Eye (tissue), 1 donor: ENCODE measurements around the gene RASL10A.

ENCODE experiments used
- DNase-seq: peaks from one replicate; pipeline ENCODE4 v3.0.0-alpha.2; 2015

The RASL10A gene

DNA sequence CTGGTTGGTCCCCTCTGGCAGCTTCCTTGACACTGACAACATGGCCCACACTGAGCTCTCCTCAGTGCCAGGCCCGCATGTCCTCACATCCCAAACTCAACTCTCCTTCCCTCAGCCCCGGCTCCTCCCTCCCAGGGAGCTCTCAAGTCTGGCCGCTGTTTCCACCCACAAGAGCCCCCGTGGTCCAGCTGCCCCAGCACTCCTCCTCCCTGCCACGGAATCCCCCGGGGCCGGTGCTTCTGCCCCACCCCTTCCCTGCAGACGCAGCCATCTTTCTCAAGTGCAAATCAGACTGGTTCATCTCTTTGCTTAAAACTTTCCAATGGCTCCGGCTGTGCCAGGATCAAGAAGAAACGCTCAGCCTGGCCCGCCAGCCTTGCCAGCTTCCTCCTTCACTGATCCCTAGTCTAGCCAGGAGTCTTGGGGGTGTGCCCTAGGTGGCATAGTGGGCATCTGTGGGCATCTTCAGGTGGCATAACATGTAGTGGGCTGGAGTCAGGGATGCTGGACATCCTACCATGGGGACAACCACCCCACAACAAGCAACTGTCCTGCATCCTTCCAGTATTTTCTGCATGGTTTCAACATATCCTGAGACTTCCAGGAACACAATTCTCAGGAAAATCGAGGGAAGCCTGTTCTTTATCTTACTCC, 22.3 kb upstream of the RASL10A start:
- no peak for DNase-seq

DNA sequence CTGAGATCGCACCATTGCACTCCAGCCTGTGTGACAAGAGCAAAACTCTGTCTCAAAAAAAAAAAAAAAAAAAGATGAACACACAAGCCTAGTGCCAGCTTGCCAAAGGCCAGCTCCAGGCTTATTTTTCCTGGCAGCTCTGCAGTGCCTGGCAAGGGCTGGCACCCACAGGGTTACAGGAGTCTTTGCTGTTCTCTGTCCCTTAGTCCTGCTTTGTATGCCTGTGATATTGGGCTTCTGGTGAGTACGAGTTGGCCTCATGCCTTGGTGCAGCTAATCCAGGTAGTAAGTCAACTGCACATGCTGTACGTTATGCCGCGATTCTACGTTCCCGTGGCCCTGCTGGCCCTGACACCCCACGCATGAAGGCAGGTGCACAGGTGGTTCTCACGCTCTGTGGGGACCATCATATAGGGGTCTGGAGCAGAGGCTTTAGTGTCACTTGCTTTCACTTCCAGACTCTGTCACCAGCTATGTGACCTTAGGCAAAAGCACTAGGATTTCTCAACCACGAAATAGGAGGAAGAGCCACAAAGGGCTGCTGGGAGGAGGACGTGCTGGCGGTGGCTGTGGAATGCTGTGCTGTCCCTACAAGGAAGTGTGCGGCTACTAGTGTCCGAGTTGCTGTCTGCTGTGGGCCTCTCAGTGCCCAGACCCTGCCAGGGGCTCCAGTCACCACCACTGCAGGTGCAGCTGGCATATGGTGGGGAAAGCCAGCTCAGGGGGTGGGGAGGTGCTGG, 21.4 kb upstream of the RASL10A start:
- DNase-seq, result no peak

DNA sequence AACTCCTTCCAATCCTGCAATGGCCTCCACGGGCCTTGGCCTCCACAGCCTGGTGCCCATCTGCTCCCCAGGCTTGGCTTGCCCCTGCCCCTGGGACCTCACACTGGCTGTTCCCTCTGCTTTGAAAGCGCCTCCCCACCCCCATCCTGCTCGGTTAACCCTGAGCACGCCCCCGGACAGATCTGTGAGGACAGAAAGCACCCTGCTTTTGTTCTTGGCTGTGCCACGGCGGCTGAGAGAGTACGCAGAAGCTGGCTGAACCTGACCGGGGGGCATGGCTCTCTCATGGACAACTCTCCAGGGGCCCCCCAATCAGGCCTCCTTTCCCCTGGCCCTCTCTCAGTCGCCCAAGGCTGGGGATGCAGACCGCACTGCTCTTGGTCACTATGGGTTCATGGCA, 20.2 kb upstream of the RASL10A start:
- no peak for DNase-seq

DNA sequence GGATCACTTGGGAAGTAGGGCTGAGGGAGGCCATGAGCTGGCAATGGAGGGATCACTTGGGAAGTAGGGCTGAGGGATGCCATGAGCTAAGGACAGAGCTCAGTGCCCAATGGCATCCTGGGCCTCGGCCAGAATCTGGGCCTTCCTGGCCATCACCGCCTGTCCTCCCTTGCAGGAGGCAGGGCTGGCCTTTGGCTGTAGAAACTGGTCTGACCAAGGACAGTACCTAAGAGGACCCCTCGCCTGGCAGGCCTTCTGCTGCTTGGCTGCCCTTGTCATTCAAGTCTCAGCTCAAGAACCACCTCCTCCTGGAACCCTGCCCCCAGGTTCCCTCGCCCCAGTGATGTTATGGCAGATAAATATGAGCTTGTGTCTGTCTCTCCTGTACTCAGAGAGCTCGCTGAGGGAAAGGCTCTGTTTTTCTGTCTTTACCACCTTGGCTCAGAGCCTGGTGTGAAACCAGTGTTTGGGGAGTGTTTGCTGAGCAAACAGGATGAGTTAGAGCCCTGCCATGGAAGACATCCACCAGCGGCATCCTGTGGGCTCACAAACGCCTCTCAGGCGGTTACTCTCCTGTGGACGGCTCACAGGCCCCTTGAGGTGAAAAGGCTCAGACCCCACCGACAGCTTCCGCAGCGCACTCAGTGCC, 19.3 kb upstream of the RASL10A start:
- DNase-seq, result no peak

DNA sequence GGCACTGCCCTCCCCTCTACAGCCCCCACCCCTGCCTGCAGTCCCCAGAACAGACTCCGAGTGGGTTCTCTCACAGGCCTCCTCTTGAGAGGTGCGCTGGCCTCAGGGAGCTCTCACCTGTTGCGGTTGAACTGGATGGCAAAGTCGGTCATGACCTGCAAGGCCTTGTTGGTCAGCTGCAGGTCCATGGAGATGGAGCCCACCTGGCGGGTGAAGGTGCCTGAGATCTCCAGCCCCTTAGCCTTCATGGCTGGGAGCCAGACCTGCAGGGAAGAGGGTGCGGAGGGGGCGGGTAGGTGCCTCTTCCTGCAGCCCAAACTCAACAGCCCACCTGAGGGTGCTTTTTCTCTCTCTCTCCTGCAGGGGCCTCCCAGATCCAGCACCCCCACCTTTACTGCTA, 18.7 kb upstream of the RASL10A start:
- no peak for DNase-seq

DNA sequence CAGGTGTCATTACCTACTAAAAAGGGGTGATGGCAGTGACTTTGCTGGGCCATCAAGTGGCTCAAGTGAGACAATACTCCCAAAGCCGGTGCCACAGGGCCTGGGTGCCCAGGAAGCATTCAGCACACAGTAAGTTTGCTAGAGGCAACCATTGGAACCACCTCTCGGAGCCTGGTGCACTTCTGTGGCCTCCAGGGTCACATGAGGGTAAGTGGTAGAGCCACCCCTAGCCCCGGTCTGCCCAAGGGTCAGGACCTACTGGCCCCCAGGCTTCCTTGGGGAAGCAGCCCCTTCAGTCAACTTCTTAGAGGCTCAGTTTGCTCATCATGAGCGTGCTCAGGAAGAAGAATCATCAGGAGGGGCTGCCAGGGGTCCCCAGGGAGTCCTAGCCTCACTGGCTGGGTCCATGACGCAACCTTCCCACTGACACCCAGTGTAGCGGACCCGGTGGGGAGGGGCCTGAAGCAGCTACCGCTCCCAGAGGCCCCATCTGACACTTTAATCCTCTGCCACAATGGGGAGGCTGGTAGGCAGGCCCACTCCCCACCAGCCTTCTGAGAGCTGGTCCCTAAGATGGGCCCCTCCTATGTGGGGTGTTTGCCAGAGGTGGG, 17.5 kb upstream of the RASL10A start:
- DNase-seq, result no peak

DNA sequence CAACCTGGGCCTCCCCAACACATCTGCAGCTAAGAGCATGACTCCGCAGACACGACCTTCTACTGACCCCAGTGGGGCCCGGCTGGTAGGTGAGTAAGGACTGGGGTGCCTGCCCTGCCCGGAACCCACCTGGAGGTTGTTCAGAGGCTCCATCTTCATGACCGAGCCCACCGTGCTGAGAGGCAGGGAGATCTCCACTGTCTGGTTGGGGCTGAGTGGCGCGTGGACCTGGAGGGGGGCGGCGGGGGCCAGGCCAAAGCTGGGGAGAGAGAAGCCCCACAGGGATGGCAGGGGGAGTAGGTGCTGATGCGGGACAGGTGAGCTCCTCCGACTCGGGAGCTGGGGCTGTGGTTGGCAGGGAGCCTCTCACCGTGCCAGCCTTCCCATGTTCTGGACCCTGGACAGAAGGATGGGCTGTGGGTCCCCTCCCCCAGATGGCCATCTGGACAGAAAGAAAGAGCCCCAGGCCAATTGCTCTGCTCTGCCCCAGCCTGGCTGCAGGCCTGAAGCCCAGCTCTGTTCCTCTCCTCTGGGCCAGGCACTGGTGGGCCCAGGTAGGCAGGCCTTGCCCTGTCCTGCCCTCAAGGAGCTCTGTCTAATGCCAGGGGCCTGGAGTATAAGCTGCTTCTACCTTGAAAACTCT, 16.3 kb upstream of the RASL10A start:
- DNase-seq, result no peak

DNA sequence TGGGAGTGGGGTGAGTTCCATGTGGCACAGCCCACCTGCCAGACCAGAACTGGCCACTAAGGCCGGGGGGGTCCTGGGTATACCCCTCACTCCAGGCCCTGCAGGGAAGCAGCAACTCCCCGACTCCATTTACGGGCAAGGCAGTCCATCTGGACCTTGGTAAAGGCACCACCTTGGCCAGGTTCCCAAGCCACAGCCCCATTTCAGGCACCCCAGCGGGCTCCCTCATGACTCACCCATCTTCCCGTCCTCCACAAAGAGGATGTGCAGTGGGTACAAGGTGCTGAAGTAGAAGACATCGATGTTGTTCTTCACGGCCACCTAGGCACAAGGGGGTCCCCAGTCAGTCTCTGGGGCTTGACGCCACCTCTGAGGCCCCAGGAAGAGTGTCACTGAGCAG, 15.7 kb upstream of the RASL10A start:
- DNase-seq, result no peak

DNA sequence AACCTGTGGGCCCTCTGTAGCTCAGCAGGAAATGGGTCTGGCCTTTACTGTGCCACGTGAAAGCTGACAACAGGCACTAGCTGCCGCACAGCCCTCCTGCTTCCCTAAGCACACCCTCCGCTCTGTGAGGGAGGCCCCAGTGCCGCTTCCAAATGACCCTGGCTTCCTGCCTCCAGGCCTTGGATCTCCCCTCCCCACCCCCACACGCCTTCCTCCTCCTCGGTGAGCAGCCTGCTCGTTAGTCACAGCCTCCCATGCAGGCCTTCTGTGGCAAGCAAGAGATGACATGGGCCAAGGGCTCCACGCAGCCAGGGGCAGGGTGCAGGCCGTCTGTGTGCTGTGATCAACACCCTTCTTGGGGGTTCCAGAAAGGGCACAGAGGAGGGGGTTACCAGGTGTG, 15.3 kb upstream of the RASL10A start:
- DNase-seq, result no peak

DNA sequence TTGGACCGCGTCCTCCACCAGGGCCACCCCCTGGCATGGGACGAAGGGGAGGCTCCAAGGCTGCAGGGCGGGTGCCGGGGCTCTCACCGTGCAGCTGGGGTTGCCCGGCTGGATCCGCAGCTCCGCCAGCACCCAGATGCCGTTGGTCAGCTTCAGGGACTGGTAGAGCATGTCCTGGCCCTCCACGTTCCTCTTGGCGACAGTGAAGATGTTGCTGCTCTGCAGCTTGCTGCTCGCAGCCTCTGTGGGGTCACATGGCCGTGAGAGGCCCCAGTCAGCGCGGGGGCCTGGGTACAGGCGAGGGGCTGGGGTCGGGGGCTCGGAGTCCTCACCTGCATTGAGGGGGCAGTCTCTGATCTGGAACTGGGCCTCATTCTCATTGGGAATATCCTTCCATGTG, 14.8 kb upstream of the RASL10A start:
- DNase-seq, result no peak

DNA sequence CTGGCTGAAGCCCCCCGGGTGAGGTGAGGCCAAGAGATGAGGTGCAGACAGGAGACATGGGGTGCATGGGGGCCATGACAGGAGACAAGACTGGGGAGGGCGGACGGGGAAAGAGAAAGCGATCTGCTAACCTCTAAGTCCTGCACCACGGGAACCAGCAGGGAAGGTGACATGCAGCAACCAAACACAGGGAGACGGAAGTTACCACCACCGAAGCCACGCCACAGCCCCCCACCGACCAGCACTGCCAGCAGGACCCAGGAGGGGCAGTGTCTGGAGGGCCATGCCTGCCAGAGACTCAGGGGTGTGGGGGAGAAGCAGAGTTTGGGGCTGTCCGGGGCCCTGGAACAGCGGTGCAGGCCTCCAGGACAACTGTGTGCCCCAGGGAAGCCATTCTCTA, 14.1 kb upstream of the RASL10A start:
- no peak for DNase-seq

DNA sequence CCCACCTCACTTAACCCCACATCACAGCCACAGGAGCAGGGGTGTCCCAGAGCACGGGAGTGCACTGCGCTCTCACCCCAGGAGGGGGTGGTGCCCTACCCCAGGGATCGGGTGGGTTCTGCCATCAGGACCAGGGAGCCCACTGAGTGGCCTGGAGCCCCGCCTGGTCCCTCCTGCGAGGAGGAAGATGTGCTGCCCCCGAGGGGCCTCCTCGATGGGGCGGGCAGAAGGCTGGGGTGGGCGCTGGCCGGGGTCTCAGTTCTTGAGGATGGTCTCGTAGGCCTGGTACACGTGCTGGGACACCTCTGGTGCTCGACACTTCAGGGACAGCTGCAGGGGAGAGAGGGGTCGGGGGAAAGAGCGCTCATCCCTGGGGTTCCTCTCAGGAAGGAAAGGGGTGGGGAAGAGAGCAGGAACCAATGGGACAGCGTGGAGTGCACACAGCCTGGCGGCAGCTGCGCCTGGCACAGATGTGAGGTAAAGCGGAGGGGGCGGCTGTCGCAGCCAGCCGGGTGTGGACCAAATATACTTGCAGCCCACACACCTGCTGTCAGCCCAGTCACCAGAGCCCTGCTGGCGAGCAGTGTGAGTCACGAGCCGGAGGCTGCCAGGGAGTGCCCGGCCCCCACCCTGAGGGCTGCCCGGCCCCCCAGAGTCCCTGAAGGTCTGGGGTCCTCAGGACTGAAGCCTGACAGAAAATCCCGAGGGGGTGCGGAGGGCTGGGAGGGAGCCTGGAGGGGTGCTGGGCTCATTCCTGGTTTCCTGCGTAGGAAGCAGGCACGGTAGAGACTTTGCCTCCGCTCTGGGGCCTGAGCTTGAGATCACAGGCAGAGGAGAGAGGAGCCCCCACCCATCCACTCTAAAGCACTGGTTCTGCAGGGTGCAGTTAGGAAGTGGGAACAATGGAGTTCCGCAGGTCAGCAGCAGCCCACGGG, 13.3 kb upstream of the RASL10A start:
- no peak for DNase-seq

DNA sequence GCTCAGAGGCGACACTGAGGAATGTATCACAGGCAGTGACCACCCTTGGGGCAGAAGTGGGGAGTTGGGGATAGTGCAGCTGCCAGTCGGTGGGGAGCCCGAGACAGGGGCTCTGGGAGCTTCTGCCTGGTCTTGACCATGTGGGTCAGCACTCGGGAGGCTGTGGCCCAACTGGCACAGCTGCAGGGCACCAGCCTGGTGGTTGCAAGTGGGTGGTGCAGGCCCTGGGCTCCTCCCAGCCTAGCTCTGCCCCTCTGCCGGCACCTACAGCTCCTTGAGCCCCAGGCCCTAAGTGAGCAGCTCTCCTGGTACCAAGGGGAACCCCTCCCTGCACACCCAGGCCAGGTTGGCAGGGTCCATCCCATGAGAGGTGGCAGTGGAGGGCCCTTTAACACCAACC, 12.6 kb upstream of the RASL10A start:
- no peak for DNase-seq

DNA sequence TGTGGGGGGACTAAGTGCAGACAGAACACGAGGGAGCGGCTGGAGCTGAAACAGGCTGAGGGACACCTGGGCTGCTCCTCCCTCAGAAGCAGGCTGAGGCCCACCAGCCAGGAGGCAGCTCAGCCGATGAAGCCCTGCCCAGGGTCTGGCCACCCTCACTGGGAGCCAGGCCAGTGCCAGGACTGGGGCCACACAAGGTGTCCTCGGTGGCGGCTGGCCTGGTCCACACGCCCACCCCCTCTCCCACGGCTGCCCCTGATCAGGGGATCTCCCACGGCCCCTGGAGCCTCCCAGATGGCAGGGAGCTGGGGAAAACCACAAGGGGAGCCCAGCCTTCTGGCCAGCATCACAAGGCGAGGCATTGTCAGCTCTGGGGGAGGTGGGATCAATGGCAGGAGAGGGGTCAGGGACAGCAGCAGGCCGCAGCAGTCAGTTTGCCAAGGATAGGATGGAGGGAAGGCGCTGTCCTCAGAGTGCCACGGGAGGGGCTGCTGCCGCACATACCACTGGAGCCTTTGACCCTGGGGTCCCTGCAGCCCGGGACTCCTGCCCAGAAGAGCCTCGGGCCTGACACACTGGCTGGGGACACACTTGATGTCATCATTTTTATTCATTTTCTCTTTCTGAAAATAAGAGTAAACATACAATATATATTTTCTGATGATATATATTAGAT, 11.7 kb upstream of the RASL10A start:
- no peak for DNase-seq

DNA sequence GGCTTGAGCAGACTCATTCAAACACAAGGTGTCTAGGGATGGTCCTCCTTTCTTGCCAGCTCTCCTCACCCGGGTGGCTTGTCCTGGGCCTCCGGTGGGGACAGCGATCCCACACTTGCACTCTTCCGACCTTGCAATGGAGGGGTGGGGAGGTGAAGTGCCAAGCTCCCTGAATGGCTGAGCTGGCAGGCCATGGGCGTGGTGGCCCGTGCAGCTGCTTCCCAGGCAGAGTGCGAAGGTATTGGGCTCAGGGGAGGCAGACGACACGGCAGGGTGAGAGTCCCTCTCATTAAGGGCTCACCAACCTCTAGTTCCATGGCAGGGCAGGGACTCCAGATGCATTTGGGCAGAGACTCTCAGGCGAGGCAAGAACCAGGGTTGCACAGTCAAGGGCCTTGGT, 11.0 kb upstream of the RASL10A start:
- no peak for DNase-seq

DNA sequence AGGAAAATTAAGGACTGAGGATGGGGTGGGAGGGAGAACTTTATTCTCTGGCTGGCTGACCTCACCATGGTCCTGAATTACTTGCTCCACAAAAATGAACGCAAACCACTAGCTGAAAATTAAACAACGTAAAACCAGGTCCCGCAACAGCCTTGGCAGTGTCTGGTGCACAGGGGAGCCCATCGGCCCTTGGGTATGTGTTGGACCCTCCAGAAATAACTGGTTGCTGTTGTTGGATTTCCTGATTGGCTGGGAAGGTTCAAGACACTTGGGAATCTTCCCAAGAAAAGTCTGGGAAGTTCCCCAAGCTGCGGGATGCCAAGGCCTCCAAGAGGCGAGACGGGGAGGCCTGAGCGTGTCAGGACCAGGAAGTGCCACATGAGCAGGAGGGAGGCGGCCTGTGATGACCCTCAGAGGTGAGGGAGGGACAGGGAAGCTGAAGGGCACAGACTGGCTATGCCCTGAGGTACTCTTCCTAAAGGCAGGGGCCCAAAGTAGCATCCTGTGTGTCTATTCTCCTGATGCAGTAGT, 10.4 kb upstream of the RASL10A start:
- DNase-seq, result no peak

DNA sequence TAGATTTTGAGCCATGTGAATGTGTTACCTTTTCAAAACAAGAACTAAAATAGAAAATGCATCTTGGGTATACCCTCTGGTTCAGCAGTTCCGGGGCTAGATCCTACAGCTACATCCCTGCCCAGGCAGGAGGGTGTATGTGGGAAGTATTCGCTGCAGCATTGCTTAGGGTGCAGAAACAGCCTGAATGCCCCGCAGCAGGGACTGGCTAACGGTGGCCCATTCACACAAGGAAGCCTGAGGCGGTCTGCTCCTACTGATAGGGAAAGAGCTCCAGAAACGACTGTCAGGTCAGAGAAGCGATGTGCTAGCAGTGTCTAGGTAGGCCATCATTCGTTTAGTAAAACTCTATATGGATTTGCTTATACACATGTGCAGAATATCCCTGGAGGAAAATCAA, 9.9 kb upstream of the RASL10A start:
- no peak for DNase-seq

DNA sequence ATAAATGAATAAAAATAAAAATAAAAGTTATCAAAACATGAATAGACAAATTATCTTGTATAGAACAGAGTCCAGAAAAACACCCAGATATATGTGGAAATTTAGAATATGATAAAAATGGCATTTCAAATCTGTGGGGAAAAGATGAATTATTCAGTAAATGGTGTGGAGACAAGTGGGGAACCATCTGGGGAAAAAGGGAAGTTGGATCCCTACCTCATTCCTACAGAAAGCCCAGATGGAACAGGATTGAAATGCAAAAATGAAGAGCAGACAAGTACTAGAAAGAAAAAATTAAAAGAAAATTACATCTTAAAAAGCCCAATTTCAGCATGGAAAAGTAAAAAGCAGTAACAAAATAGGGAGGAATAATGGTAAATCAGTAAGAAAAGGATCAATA, 8.1 kb upstream of the RASL10A start:
- DNase-seq, result no peak

DNA sequence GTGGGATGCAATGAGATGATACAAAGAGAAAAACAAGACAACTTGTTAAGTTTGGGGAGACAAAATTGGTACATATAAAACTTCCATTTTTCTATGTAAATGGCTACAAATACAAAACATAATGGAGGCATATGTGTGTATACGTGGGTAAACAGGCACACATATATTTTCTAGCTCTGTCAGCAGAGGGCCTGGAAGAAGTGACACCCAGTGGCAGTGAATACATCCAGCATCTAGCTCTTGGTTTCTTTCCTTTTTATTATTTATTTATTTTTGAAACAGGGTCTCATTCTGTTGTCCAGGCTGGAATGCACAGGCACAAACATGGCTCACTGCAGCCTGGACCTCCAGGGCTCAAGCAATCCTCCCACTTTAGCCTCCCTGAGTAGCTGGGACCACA, 5.0 kb upstream of the RASL10A start:
- no peak for DNase-seq

DNA sequence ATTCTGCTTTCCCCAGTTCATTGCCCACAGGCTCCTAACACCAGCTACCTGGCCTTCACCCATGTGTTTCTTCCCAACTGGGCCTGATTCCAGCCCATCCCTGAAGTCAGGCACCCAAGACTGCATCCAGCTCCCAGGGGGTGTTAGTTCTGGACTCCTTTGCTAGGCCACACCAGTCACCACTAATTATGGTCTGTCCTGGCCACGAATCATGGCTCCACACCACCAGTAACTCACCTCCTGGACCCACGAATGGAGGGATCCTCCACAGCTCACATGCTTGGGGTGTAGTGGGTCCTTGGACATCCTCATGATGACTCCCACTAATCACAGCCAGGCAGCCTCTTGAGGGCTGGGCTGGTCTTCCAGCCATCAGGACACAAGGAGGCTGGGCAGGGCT, 3.6 kb upstream of the RASL10A start:
- no peak for DNase-seq

DNA sequence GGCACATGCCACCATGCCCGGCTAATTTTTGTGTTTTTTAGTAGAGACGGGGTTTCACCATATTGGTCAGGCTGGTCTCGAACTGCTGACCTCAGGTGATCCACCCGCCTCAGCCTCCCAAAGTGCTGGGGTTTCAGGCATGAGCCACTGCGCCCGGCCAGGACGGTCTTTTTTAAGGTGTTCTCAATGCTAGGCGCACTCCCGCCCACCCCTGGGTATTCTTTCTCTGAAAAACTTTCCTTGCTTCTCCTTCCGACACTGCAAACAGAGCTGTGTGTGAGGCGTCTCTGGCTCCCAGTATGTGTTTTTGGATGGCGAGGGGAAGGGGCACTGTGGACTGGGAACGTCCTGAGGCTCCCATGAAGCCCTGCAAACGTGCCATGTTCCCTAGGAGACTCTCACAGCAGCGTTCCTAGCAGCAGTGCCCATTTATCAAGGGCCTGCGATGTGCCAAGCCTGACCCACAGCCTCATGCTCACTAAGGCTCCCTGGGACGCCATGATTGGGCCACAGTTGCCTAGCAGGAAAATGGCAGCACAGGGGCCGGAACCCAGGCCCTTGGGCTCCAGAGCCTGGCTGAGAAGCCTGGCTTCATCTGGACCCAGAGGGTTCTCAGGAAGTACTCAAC, 2.4 kb upstream of the RASL10A start:
- no peak for DNase-seq
